DMS 273 treated with DMSO at 0.1 percent for 48 hours (cell line): ENCODE measurements around the gene GPR62.
"Not testable (repeated sequence)": the region's sequence is repeated elsewhere in the genome, so short reads cannot be mapped to it uniquely, and the experiment has no call there.

ENCODE experiments used
- DNase-seq: peaks from one replicate; lab custom pipeline; 2025; lab: John Stamatoyannopoulos, UW

The GPR62 gene

DNA sequence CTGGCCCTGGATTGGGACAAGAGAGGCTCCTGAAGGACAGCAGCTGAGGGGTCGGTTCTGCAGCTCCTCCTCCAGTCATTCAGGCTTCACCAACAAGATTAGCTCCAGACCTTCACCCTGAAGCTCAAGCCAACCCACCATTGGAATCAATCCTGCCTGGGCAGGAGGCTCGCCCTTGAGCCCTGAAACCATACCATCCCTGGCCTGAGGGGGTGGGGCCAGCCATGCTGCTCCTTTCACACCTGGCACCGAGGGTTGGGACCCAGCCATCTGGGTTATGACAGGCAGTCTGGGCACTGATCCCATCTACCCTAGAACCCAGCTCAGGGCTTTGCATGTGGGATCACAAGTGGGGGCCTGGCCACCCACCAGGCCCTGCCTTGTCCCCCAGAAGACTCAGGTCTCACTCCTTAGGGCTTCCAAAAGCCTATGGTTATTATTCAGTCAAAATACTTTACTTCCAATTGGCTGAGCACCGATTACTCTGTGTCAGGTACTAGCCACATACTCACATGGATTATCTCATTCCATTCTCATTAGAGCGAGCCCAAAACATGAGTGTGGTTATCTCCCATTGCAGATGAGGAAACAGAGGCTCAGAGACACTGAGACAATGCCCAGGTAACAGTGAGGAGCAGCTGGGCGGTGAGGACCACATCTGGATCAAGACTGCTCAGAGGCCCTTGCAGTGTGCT is 15.6 kb downstream of the GPR62 start:
- no peak for DNase-seq

DNA sequence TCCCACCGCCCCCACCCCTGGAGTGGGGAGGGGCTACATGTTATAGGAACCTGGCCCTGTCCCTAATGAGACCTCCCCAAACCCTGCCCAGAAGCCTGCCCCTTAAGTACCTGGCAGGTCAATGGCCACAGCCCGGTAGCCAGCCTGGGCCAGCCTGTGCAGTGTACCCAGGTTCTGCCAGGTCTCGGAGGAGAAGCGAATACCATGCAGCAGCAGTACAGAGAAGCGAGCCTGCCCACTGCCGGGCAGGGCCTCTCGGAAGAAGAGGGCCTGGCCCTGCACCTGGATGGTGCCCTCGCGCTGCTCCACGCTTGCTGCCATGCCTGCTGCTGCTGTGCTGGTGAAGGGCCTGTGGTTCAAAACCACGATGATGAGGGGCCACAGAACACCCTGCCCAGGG is 16.2 kb downstream of the GPR62 start:
- no peak for DNase-seq

DNA sequence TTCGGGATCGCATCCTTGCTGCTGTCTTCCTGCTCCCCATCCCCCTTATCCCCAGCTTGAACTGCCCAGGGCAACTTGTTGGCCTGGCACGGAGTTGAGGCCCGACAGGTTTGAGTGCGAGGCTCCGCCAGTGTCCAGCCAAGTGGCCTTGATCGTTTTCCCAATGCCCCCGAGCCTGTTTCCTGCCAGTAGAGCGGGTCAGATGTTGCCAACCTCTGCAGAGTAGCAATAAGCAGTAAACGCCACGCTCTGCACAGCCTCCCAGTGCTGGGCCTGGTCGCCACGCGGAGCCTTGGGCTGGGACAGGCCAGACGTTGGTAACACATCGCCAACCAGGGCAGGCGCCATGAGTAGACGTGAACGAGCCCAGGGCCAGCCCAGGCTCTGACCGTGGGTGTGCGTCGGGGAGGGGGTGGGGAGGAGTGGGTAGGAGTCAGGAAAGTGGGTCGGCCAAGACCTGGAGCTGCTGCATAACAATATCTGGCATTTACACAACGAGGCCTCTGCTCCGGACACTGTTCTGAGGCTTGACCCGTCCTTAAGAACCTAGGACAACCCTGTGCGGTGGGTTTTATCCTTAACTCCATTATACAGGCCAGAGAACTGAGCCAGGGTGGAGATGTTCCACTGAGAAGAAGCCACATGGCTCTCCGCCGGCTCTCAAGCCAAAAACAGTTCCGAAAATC is 19.2 kb downstream of the GPR62 start:
- no peak for DNase-seq

DNA sequence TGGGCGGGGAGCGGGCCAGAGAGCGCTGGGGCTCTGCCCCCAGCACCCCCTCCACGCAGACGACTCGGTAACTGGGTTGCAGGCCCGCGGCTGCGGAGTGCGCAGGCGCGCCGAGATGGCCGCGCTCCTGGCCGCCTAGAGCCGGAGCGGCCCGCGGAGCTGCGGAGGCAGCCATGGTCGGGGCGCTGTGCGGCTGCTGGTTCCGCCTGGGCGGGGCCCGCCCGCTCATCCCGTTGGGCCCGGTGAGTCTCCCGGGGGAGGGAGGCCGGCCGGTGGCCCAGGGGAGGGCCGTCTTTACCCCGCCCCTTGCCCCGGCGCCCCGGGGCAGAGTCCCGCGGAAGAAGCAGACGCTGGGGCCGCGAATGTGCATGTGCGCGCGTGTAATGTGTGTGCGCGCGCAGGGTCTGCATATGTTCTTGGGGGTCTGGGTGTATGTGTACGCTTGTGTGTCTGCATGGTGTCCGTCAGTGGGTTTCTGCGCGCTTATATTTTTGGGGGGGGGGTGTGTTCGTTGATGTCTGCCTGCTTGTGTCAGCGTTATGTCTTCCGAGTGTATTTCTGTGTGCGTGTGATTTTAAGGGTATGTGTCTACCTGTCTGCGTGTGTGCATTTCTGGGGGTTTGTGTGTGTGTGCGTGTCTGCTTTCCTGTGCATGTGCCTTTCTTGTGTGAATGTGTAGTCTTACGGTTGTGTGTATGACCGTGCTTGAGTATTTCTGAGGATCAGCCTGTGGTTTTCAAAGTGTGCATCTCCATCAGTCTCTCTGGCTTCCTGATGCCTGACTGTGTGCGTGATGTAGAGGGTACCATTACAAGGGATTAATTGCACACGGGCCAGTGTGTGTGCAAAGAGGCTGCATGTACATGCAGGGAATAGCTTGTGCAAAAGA is 20.0 kb downstream of the GPR62 start, which contains the start of gene ABHD14A:
Gene ABHD14A, plus strand, starts transcription at position 102 of the 889 bp plus-strand sequence. Its CDS starts 72 bp downstream, at position 174.
- no peak for DNase-seq

DNA sequence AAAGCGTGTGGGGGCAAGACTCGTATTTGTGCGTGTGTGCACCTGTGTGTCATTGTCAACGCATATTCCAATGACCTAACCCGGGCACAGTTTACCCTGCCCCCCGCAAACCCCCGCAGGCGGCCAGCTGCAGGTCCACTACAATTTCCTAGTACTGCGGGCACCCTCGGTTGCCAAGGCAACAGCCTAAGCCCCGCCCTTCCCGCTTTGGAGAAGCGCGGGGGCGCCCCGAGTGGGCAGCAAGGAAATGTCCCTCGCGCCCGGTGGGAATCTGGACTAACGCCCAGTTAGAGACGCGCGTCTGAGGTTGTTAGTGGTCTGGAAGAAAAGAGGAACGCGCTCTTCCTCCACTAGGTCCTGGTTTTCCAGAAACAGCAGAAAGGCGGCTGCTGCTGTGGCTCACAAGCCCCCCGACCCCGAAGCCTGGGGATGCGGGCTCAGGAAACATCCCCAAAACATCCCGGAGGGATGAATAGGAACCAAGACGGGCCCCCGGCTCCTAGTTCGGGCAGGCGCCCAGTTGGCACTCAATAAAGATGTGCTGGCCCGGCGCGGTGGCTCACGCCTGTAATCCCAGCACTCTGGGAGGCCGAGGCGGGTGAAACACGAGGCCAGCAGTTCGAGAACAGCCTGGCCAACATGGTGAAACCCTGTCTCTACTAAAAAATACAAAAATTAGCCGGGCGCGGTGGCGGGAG is 20.8 kb downstream of the GPR62 start:
- DNase-seq = no peak

DNA sequence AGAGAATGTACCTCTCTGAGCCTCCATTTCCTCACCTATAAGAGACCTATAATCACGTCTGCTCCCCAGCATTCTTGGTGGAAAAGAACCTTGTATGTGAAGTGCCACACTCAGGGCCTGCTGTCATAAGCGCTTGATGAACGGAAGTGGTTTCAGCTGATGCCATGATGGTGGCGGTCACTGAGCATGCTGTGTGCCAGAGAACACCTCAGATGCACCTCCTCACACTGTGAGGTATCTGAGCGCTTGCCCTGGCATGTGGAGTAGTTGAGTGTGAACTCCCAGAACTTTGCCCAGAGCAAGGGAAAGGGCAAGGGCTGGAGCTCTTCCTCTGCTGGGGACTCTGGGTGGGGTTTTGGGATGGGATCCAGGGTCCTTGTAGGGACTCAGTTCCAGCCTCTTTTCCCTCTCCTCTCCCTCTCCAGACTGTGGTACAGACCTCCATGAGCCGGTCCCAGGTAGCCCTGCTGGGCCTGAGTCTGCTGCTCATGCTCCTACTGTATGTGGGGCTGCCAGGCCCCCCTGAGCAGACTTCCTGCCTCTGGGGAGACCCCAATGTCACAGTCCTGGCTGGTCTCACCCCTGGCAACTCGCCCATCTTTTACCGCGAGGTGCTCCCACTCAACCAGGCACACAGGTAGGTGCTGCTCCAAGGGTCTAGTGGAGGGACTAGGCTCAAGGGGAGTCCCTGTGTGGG is 22.4 kb downstream of the GPR62 start:
- DNase-seq = no peak

DNA sequence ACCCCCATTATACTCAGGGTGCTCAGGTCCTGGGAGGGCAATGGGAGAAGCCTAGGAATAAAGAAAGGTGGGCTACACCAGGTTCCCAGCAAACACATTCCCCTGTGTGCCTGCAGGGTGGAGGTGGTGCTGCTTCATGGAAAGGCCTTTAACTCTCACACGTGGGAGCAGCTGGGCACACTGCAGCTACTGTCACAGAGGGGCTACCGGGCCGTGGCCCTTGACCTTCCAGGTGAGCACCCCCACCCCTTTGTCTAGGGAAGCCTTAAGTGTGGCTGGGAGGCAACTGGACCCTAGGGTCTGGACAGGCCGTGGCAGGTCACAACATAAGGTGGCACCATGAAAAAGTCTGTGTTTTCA is 22.9 kb downstream of the GPR62 start:
- DNase-seq = no peak

DNA sequence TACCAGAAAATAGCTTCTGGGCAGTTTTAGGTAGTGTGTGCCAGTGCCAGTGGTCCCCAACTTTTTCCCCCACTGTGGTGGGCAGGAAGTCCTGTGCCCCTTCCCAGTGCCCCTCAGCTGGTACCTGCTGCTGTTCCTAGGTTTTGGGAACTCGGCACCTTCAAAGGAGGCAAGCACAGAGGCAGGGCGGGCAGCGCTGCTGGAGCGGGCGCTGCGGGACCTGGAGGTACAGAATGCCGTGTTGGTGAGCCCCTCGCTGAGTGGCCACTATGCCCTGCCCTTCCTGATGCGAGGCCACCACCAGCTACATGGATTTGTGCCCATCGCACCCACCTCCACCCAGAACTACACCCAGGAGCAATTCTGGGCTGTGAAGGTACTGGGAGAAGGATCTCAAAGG is 25.1 kb downstream of the GPR62 start:
- DNase-seq = no peak

DNA sequence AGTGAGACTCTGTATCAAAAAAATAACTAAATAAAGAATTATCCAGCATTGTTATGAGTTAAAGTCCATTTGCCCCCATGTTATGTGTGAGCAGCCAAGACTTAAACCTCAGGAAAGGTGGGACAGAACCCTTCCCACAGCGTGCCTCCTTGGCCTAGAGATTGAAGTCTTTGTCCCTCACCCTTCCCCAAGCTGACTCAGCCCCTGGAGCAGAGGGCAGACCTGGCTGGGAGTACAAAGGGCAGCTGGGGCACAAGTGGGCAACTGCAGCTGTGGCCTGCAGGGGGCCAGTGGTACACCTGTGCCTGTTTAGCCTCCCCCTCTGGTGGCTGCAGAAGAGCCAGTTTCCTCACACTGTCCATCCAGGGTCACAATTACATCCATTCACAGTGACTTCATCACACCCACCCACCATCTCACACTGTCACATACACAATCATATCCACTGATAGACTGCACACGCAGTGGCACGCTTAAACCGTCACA is 27.2 kb downstream of the GPR62 start:
- no peak for DNase-seq

DNA sequence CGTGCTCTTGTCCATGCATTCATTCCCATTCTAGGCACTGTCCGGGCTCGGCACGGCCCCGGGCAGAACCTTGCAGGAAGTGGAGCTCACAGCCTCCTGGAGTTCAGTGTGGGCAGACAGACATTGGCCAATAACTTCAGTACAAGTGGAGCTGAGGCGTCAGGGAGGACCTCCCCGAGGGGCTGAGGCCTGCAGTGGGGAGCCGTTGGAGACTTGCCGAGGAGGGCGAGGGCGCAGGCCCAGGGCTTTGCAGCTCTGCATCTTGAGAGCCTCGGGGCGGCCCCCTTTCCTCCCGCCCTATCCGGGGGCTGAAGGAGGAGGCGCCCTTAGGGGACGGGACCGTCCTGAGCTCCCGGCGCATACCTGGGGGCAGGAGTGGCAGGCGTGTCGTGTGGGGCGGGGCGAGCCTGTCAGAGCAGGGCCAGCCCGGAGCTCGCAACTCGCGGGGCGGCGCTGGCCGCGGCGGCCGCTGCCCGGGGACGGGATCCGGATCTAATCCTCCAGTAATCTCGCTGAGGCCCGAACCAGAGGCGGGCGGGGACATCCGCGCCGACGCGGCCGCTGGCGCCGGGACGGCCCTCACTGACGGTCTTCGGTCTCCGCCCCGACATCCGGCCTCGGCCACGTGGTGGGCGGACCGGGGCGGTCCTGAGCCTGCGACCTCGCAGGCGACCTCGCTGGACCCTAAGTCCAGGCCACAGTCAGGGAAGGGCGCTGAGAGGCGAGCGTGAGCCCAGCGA is 27.8 kb downstream of the GPR62 start, which contains the start of gene ACY1:
Gene ACY1, plus strand, starts transcription at position 698 of the 740 bp plus-strand sequence. CDS start 530 bp downstream, outside the sequence.
- no peak for DNase-seq

DNA sequence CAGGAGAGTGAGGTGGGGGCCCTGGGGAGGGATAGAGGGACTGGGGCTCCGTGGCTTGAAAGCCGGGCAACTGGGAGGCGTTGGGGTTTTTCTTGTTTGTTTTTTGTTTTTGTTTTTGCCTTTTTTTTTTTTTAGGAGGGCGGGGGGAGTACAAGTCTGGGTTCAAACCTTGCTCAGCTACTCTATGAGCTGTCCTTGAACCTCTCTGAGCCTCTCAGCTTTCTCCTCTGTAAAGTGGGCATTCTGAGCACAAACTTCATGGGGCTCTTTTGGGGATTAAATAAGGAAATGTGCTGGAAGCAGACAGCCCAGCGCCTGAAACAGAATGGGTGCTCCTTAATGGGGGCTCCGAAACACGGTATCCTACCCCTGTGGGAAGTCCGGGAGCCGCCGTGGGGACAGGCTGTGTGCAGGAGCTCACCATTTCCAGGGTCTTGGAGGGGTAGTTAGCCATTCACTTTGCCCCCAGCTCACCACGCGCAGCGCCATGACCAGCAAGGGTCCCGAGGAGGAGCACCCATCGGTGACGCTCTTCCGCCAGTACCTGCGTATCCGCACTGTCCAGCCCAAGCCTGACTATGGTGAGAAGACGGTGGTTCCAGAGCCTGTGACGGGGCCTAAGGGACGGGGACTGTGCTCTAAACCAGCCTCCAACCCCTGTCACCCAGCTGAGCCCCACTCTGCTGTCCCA is 28.5 kb downstream of the GPR62 start:
- no peak for DNase-seq

DNA sequence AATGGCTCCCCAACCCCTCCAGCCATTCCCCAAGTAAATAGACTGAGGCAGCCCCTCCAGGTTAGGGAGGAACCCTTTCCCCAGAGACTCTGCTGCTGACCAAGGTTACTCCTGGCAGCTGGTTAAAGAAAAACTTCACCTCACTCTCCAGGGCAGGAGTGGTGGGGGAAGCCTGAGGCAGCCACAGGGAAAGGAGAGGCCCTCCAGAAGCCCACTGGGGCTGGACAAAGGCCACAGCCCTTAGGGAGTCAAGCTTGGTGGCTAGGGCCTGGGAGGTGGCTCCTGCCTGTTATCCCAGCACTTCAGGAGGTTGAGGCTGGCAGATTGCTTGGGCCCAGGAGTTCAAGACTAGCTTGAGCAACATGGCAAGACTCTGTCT is 29.1 kb downstream of the GPR62 start:
- no peak for DNase-seq

DNA sequence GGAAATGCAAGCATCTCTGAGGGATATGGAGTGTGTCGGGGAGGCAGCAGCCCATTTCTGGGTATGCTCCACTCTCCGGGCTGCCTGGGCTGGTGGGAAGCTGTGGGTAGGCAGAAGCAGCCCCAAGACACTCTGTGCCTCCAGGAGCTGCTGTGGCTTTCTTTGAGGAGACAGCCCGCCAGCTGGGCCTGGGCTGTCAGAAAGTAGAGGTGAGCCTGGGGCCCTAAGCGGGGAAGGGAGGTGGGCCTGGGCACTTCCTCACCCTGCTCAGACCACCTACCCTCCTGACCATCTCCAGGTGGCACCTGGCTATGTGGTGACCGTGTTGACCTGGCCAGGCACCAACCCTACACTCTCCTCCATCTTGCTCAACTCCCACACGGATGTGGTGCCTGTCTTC is 29.9 kb downstream of the GPR62 start:
- DNase-seq = no peak

DNA sequence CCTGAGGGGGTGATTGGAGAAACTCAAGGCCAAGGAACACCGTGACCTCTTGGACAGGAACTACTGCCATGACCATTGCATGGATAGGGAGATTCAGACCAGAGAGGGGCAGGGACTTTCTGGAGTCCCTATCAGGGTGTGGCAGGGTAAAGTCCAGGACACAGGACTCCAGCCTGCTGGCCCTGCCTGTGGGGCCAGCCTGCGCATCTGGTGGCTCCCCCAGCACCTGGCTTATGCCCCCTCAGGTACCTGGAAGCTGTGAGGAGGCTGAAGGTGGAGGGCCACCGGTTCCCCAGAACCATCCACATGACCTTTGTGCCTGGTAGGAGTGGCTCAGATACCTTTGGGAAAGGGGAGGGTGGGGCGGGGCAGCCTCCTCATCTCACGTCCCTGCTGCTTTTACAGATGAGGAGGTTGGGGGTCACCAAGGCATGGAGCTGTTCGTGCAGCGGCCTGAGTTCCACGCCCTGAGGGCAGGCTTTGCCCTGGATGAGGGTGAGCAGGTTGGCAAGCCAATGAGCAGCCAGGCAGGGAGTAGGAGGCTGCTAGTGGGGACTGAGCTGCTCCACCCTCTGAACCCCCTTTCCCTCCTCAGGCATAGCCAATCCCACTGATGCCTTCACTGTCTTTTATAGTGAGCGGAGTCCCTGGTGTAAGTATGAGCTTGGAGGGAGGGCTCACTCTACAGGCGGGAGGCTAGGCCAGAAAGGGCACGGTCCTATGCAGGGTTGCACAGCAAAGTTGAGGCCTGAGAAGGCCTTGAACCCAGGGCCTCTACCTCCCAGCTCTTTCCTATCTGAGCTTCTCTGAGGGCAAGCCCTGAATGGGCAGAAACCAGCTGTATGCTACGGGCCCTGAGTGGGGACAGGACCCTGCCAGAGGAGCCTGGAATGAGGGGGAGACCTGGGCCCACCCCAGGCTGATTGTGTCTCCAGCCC is 31.1 kb downstream of the GPR62 start:
- DNase-seq = no peak

DNA sequence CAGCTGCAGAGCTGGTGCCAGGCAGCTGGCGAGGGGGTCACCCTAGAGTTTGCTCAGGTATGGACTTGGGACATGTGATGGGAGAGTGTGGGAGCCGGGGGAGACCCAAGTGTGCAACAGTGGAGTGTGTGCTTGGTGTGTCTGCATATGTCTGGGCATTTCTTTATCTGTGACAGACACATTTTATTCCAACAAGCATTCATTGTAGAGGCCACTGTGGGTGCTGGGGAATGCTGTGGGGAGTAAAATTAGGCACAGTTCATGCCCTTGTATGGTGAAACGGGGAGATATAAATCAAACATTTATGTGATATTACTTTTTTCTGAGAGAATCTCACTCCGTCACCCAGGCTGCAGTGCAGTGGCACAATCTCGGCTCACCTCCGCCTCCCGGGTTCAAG is 32.4 kb downstream of the GPR62 start:
- no peak for DNase-seq

DNA sequence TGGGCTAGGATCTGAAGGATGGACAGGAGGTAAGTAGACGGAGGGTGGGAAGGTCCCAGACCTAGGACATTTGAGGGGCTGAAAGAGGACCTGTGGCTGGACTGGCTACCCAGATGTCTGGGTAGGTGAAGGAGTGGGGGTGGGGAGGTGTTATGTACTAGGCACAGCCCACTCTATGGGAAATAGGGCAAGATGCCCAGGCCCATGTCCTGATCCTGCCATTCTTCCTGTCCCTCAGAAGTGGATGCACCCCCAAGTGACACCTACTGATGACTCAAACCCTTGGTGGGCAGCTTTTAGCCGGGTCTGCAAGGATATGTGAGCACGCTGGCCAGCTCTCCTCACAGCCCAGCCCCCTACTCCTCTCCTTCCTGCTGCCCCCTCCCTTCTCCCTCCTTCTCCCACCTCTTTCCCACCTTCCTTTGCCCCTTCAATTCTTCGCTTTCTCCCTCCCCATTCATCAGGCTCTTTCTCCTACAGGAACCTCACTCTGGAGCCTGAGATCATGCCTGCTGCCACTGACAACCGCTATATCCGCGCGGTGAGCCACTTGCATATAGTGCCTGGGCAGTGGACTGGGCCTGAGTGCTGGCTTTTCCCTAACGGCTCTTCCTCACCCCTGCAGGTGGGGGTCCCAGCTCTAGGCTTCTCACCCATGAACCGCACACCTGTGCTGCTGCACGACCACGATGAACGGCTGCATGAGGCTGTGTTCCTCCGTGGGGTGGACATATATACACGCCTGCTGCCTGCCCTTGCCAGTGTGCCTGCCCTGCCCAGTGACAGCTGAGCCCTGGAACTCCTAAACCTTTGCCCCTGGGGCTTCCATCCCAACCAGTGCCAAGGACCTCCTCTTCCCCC is 33.3 kb downstream of the GPR62 start:
- DNase-seq = no peak

DNA sequence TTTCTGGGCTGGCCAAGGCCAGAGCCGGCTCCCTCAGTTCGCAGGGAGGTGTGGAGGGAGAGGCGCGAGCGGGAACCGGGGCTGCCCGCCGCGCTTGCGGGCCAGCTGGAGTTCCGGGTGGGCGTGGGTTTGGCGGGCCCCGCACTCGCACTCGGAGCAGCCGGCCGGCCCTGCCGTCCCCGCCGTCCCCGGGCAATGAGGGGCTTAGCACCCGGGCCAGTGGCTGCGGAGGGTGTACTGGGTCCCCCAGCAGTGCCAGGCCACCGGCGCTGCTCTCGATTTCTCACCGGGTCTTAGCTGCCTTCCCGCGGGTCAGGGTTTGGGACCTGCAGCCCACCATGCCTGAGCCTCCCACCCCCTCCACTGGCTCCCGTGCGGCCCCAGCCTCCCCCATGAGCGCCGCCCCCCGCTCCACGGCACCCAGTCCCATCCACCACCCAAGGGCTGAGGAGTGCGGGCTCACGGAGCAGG is 35.4 kb downstream of the GPR62 start:
- DNase-seq = not testable (repeated sequence)
